SK-N-SH (cell line): ENCODE data around the gene ADISSP. TPM values are rescaled to one million over a fixed set of nuclear protein-coding genes. Genes with fewer than 3 reads are reported as not detected.

Experiments
- CTCF ChIA-PET: fragments of 300-600, 350-600 bp; formaldehyde crosslinking; extraction: SDS; loops from one replicate; lab custom pipeline; 2021; lab: Yijun Ruan, JAX
- POLR2A ChIA-PET: fragments of 350-600 bp; sonication (Branson Sonifier 250); formaldehyde crosslinking; extraction: SDS; loops from one replicate; lab custom pipeline; 2020; ENCODE audit warnings: antibody characterized with exemption, inconsistent platforms; lab: Yijun Ruan, JAX
- DNase-seq: peaks from one replicate; pipeline ENCODE4 v3.0.0; 2012
- H2AFZ ChIP-seq: fragments of 200-600 bp; sonication (generic); 2 replicates; pipeline ENCODE4 v1.8.1; 2016; ENCODE audit warnings: antibody characterized with exemption, mild to moderate bottlenecking, low read depth
- H3F3A ChIP-seq: fragments of 200-600 bp; sonication (generic); replicated peaks from 2 replicates; pipeline ENCODE3; 2016; ENCODE audit warnings: antibody characterized with exemption, mild to moderate bottlenecking; ENCODE audit not compliant: insufficient read depth
- H3K27ac ChIP-seq, 2 experiments: fragments of 200-500 bp in 1 of 2; fragments of 200-600 bp in 1 of 2; sonication (Bioruptor generic) in 1 of 2; sonication (generic), shearing (Covaris generic) in 1 of 2; 2 replicates each; pipeline versions ENCODE4 v1.5.1 to v1.6.1; 2014 to 2016; ENCODE audit warnings: low read depth in 2 of 2, inconsistent platforms in 1 of 2, low read length in 1 of 2, mild to moderate bottlenecking in 1 of 2, mixed read lengths in 1 of 2
- H3K27me3 ChIP-seq: fragments of 200-600 bp; sonication (generic), shearing (Covaris generic); 2 replicates; pipeline ENCODE4 v1.6.1; 2016; ENCODE audit warnings: mixed run types; ENCODE audit not compliant: insufficient read depth
- H3K36me3 ChIP-seq, 2 experiments: fragments of 200-500 bp in 1 of 2; fragments of 200-600 bp in 1 of 2; sonication (Bioruptor generic) in 1 of 2; sonication (generic) in 1 of 2; replicated peaks in 1 of 2; 2 replicates each; pipeline versions ENCODE3 to v1.5.1; 2014 to 2016; ENCODE audit warnings: low read length in 1 of 2, mild to moderate bottlenecking in 1 of 2; ENCODE audit not compliant: insufficient read depth in 2 of 2, control insufficient read depth in 1 of 2
- H3K4me1 ChIP-seq, 2 experiments: fragments of 200-500 bp in 1 of 2; fragments of 200-600 bp in 1 of 2; sonication (Bioruptor generic) in 1 of 2; sonication (generic), shearing (Covaris generic) in 1 of 2; 2 replicates each; pipeline versions ENCODE4 v1.5.1 to v1.6.1; 2014 to 2016; ENCODE audit warnings: low read depth in 1 of 2, low read length in 1 of 2, mixed run types in 1 of 2; ENCODE audit not compliant: insufficient read depth in 2 of 2, control insufficient read depth in 1 of 2
- H3K4me2 ChIP-seq: fragments of 200-600 bp; sonication (generic), shearing (Covaris generic); 2 replicates; pipeline ENCODE4 v1.6.1; 2017; ENCODE audit warnings: mixed run types
- H3K4me3 ChIP-seq, 2 experiments: fragments of 200-500 bp in 1 of 2; fragments of 200-600 bp in 1 of 2; sonication (Bioruptor generic) in 1 of 2; sonication (generic), shearing (Covaris generic) in 1 of 2; 2 replicates each; pipeline versions ENCODE4 v1.5.1 to v1.8.1; 2014 to 2016; ENCODE audit warnings: low read depth in 2 of 2, inconsistent platforms in 1 of 2, low read length in 1 of 2, mild to moderate bottlenecking in 1 of 2, mixed read lengths in 1 of 2, moderate library complexity in 1 of 2
- H3K79me2 ChIP-seq: fragments of 200-600 bp; sonication (generic); 2 replicates; pipeline ENCODE4 v1.8.1; 2017; ENCODE audit warnings: mild to moderate bottlenecking; ENCODE audit not compliant: insufficient read depth
- H3K9ac ChIP-seq: fragments of 200-600 bp; sonication (generic); 2 replicates; pipeline ENCODE4 v1.6.1; 2017; ENCODE audit warnings: mixed run types
- H3K9me2 ChIP-seq: fragments of 200-600 bp; sonication (generic); 2 replicates; pipeline ENCODE4 v1.6.1; 2017; ENCODE audit warnings: mixed run types
- H3K9me3 ChIP-seq: fragments of 200-600 bp; sonication (generic); 2 replicates; pipeline ENCODE4 v1.6.1; 2017; ENCODE audit warnings: mixed run types, mild to moderate bottlenecking, moderate library complexity
- H4K20me1 ChIP-seq: fragments of 200-600 bp; sonication (generic); 2 replicates; pipeline ENCODE4 v1.6.1; 2017; ENCODE audit warnings: mild to moderate bottlenecking, mixed run types; ENCODE audit not compliant: insufficient read depth
- CTCF ChIP-seq: fragments of 200-600 bp; sonication (generic); IDR thresholded peaks from 2 replicates; pipeline ENCODE4 v1.6.1; 2017; ENCODE audit warnings: antibody characterized with exemption, mild to moderate bottlenecking, moderate library complexity
- FOXJ3 ChIP-seq: sonication (generic); formaldehyde crosslinking; IDR thresholded peaks from 2 replicates; pipeline ENCODE4 v1.5.1; 2020; ENCODE audit warnings: mild to moderate bottlenecking, missing genetic modification reagents
- MAX ChIP-seq: IDR thresholded peaks from 2 replicates; pipeline ENCODE4 v1.4.0; 2012; ENCODE audit warnings: low read depth
- POLR2AphosphoS5 ChIP-seq: IDR thresholded peaks from 2 replicates; pipeline ENCODE4 v1.6.1; 2012; ENCODE audit warnings: low read depth, low read length
- RFX5 ChIP-seq: IDR thresholded peaks from 2 replicates; pipeline ENCODE4 v1.6.1; 2012; ENCODE audit warnings: mild to moderate bottlenecking, improper control_type of control experiment, low read length
- YY1 ChIP-seq: IDR thresholded peaks from 2 replicates; pipeline ENCODE4 v1.4.0; 2012; ENCODE audit warnings: low read depth, mild to moderate bottlenecking
- WGBS: methylation state at CpG from one replicate; pipeline ENCODE4 v1.1.6; 2017; ENCODE audit warnings: low lambda C conversion rate; 5-methylcytosine and 5-hydroxymethylcytosine counted together
- polyA plus RNA-seq, 3 experiments: library from polyadenylated mRNA; depleted of rRNA; stranded (reverse); fragments of >200 nt; gene quantifications; 2 replicates each; pipeline ENCODE4 v1.2.3, GENCODE V29; 2012
- TF ChIP-seq, protein P1 (sequence below): fragments of 150-350 bp; IDR thresholded peaks from 2 replicates; pipeline ENCODE4 v1.6.1; 2017; ENCODE audit warnings: antibody characterized with exemption, low read length, low read depth, borderline replicate concordance

The ADISSP gene
- polyA plus RNA-seq, 1 of the 3 experiments (the other 2 are of a cell fraction): 73.9 TPM

GRCh38 chr20:3728876-3729275 lies 38.7 kb downstream of the ADISSP start:
- no peak overlapping the region for H2AFZ ChIP-seq
- H3F3A ChIP-seq: no peaks in the 10 kb centered on the region
- no peak overlapping the region for H3K27ac ChIP-seq
- no peak overlapping the region for H3K4me3 ChIP-seq
- peak; percentile 8 for DNase-seq
- ChIA-PET CTCF (interaction anchor here (1.5 to 4.7 kb wide), 3 partner anchors 18 to 40 kb away, joined by 5 to 20 read pairs (median 7); no protein-coding TSS in a partner anchor), POLR2A (no interaction called here)
- WGBS: 47% methylated on average over 3 of the region's 3 CpGs
- no peaks in the 10 kb centered on the region for H3K79me2 ChIP-seq
- H3K9me2 ChIP-seq: no peaks in the 10 kb centered on the region
- no peak overlapping the region for H3K9ac ChIP-seq
- no peak for TF ChIP-seq MAX
- no peak for TF ChIP-seq FOXJ3 (CRISPR knock-in tag)
- TF ChIP-seq RFX5: no peak
- H4K20me1 ChIP-seq: no peaks in the 10 kb centered on the region
- no peak overlapping the region for H3K4me2 ChIP-seq
- H3K27me3 ChIP-seq: peaks cover 40% of the 10 kb centered on the region
- no peaks in the 10 kb centered on the region for H3K9me3 ChIP-seq
- no peaks in the 10 kb centered on the region for H3K36me3 ChIP-seq
- H3K4me1 ChIP-seq: no peaks in the 10 kb centered on the region; a peak in 1 of 4 replicates

GRCh38 chr20:3728354-3728753 lies 39.2 kb downstream of the ADISSP start:
- H4K20me1 ChIP-seq: no peaks in the 10 kb centered on the region
- H3K4me3 ChIP-seq: no peak overlapping the region
- H3K9ac ChIP-seq: no peak overlapping the region
- ChIA-PET POLR2A (no interaction called here), CTCF (interaction anchor here (1.5 to 4.7 kb wide), 5 partner anchors 17 to 51 kb away, joined by 5 to 20 read pairs (median 9); no protein-coding TSS in a partner anchor)
- DNase-seq: no peak
- no peak overlapping the region for H2AFZ ChIP-seq
- H3K27me3 ChIP-seq: peaks cover 40% of the 10 kb centered on the region
- no peak overlapping the region for H3K27ac ChIP-seq
- H3F3A ChIP-seq: no peaks in the 10 kb centered on the region
- WGBS: 43% methylated on average over 5 of the region's 5 CpGs
- H3K4me1 ChIP-seq: no peaks in the 10 kb centered on the region; a peak in 1 of 4 replicates
- H3K36me3 ChIP-seq: no peaks in the 10 kb centered on the region
- H3K9me3 ChIP-seq: no peaks in the 10 kb centered on the region
- H3K9me2 ChIP-seq: no peaks in the 10 kb centered on the region
- TF ChIP-seq YY1 (no peak), MAX (no peak), POLR2AphosphoS5 (no peak), CTCF (no peak)
- TF ChIP-seq, protein P1, sequence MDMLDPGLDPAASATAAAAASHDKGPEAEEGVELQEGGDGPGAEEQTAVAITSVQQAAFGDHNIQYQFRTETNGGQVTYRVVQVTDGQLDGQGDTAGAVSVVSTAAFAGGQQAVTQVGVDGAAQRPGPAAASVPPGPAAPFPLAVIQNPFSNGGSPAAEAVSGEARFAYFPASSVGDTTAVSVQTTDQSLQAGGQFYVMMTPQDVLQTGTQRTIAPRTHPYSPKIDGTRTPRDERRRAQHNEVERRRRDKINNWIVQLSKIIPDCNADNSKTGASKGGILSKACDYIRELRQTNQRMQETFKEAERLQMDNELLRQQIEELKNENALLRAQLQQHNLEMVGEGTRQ: no peak
- H3K79me2 ChIP-seq: no peaks in the 10 kb centered on the region
- no peak overlapping the region for H3K4me2 ChIP-seq
